PC-3 (cell line): ENCODE measurements around the gene EXD1. TPM values are rescaled to one million over a fixed set of nuclear protein-coding genes. Genes with fewer than 3 reads are reported as not detected.

ENCODE experiments used
- ATAC-seq: fragments of 200-7000 bp; cut with Tn5 transposase; 2 replicates; pipeline ENCODE4 v1.9.1; 2020; ENCODE audit warnings: mild to moderate bottlenecking, moderate library complexity
- BruUV-seq: library from RNA; stranded (reverse); fragments of 400-500 nt; replicated peaks from 2 replicates; lab custom pipeline; 2021; lab: Mats Ljungman, UMichigan
- CTCF ChIA-PET: fragments of 300-600 bp; sonication (Branson Sonifier 250); formaldehyde crosslinking; loops from one replicate; lab custom pipeline; 2022; ENCODE audit warnings: antibody characterized with exemption; lab: Charles Lee
- POLR2A ChIA-PET: fragments of 300-600 bp; sonication (Branson Sonifier 250); formaldehyde crosslinking; loops from one replicate; lab custom pipeline; 2022; ENCODE audit warnings: antibody characterized with exemption; ENCODE audit not compliant: unreplicated experiment; lab: Charles Lee
- DNase-seq: peaks from one replicate; pipeline ENCODE4 v3.0.0-alpha.2; 2015
- H2AFZ ChIP-seq: fragments of 300-600 bp; sonication (generic); 2 replicates; pipeline ENCODE4 v1.6.0; 2016; ENCODE audit warnings: antibody characterized with exemption, low read length
- H3F3A ChIP-seq: fragments of 300-600 bp; sonication (generic); one replicate; pipeline ENCODE4 v1.6.0; 2017; ENCODE audit warnings: antibody characterized with exemption, low read length, control low read depth, mild to moderate bottlenecking; ENCODE audit not compliant: unreplicated experiment
- H3K27ac ChIP-seq: fragments of 300-600 bp; sonication (generic); 2 replicates; pipeline ENCODE4 v1.5.1; 2016; ENCODE audit warnings: mild to moderate bottlenecking, low read length
- H3K27me3 ChIP-seq: fragments of 300-600 bp; sonication (generic); 2 replicates; pipeline ENCODE4 v1.6.1; 2016; ENCODE audit warnings: low read length, mixed read lengths
- H3K36me3 ChIP-seq: fragments of 300-600 bp; sonication (generic); 2 replicates; pipeline ENCODE4 v1.6.1; 2016; ENCODE audit warnings: low read depth, mixed run types, low read length, mixed read lengths
- H3K4me1 ChIP-seq: fragments of 300-600 bp; sonication (generic); 2 replicates; pipeline ENCODE4 v1.5.1; 2016; ENCODE audit warnings: low read length; ENCODE audit not compliant: insufficient read depth
- H3K4me2 ChIP-seq: fragments of 300-600 bp; sonication (generic); 2 replicates; pipeline ENCODE4 v1.6.0; 2016; ENCODE audit warnings: low read length
- H3K4me3 ChIP-seq: fragments of 300-600 bp; sonication (generic); 2 replicates; pipeline ENCODE4 v1.5.1; 2016; ENCODE audit warnings: mild to moderate bottlenecking, low read length, mixed read lengths
- H3K79me2 ChIP-seq: fragments of 300-600 bp; sonication (generic); 2 replicates; pipeline ENCODE4 v1.6.1; 2017; ENCODE audit warnings: low read length, mixed read lengths
- H3K9ac ChIP-seq: fragments of 300-600 bp; sonication (generic); 2 replicates; pipeline ENCODE4 v1.6.0; 2016; ENCODE audit warnings: mild to moderate bottlenecking, low read length
- H3K9me2 ChIP-seq: fragments of 300-600 bp; sonication (generic); replicated peaks from 2 replicates; pipeline ENCODE4 v1.6.1; 2016; ENCODE audit warnings: mixed run types, low read length, mixed read lengths
- H3K9me3 ChIP-seq: fragments of 300-600 bp; sonication (generic); 2 replicates; pipeline ENCODE4 v1.6.1; 2016; ENCODE audit warnings: low read length, mixed read lengths
- H4K20me1 ChIP-seq: fragments of 300-600 bp; sonication (generic); 2 replicates; pipeline ENCODE4 v1.6.1; 2016; ENCODE audit warnings: low read length, mixed read lengths
- CTCF ChIP-seq: fragments of 300-600 bp; sonication (generic); conservative IDR thresholded peaks from 2 replicates; pipeline ENCODE4 v1.5.1; 2017; ENCODE audit warnings: antibody characterized with exemption, low read depth, mild to moderate bottlenecking, low read length
- EZH2 ChIP-seq: fragments of 300-600 bp; sonication (generic); IDR thresholded peaks from one replicate; pipeline ENCODE4 v1.6.1; 2017; ENCODE audit warnings: antibody characterized with exemption, mild to moderate bottlenecking, low read length; ENCODE audit not compliant: unreplicated experiment
- EZH2phosphoT487 ChIP-seq: fragments of 300-600 bp; sonication (generic); IDR thresholded peaks from 2 replicates; pipeline ENCODE4 v1.6.1; 2018; ENCODE audit warnings: mild to moderate bottlenecking, antibody characterized with exemption, low read length, borderline replicate concordance
- intact Hi-C: fragments of 100-400 bp; cut with micrococcal nuclease; formaldehyde crosslinking; loops from 2 replicates; pipeline ENCODE4 v1.9.0; 2023
- total RNA-seq: library from RNA; depleted of rRNA; stranded (reverse); fragments of >200 nt; gene quantifications from 2 replicates; pipeline ENCODE4 v1.2.3, GENCODE V29; 2014

Gene EXD1
- total RNA-seq, 1 experiment from 2014 or later: not detected

DNA sequence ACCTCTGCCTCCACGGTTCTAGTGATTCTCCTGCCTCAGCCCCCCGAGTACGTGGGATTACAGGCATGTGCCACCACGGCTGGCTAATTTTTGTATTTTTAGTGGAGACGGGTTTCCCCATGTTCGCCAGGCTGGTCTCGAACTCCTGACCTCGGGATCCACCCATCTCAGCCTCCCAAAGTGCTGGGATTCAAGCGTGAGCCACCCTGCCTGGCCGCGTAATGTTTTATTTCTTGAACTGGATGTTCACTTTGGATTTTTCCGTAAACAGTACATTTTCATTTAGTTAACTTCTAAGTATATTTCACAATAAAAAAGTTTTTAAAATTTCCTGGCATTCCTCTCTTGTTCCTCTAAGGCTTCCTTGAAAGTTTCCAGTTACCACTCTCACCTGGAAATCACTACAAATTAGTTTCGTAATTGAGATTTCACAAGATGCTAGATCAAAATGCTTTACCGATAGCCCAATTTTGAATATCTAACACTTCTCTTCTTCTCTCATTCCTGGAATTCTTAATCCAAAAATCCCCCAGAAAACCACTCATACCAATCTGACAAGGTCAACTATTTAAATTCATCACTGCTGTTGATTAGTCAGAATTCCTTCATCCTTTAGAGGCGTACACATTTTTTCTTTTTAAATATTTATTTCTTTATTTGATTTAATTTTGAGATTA is 69.8 kb downstream of the EXD1 start:
- Histone ChIP-seq H3K4me3 (no peak overlapping the region), H2AFZ (peak overlapping the region; percentile 42; the same call in 1 of the 2 replicates), H3K9me3 (no peaks in the 10 kb centered on the region), H3K9me2 (no peaks in the 10 kb centered on the region), H3K79me2 (no peaks in the 10 kb centered on the region), H3K27me3 (no peaks in the 10 kb centered on the region), H3K4me2 (peak overlapping the region; percentile 15; the same call in 1 of the 2 replicates), H3K27ac (no peak overlapping the region), H3F3A (no peaks in the 10 kb centered on the region), H3K36me3 (no peaks in the 10 kb centered on the region), H3K4me1 (peaks cover 18% of the 10 kb centered on the region), H4K20me1 (no peaks in the 10 kb centered on the region), H3K9ac (no peak overlapping the region)
- DNase-seq (peak; percentile 46), ATAC-seq (no peak)
- TF ChIP-seq EZH2: no peak
- TF ChIP-seq EZH2phosphoT487: no peak
- ChIA-PET CTCF (no interaction called here), POLR2A (interaction anchor here (0.6 kb wide), 1 partner anchor 662 kb away, joined by 4 read pairs; no protein-coding TSS in a partner anchor)
- intact Hi-C loops: loop anchor here (5.0 kb wide), 1 partner anchor 43 kb away; the partner anchor contains the start of gene INO80
- BruUV-seq: no TSS peak

DNA sequence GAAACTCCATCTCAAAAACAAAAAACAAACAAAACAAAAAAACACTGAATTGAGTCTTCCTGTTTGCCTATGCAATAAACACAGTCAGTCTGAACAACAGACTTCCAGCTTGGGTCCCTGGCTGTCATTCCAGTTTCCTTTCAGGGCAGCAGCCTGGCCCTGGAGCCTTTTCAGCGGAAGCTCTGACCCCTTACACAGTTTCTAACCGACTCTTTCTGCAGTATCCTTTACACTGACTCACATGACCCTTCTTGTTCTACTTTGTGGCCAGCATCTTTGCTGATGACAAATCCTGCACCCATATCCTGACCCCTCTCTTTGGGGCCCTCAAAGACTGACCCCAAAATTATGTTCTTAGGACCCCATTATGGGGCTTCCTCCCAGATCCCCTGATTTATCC is 76.1 kb downstream of the EXD1 start:
- Histone ChIP-seq H3K4me3 (no peak overlapping the region), H3K9ac (no peak overlapping the region), H3K79me2 (no peaks in the 10 kb centered on the region), H3F3A (no peaks in the 10 kb centered on the region), H3K9me3 (no peaks in the 10 kb centered on the region), H4K20me1 (no peaks in the 10 kb centered on the region), H3K27me3 (no peaks in the 10 kb centered on the region), H3K4me2 (peak overlapping the region; percentile 31; the same call in 1 of the 2 replicates), H3K27ac (peak overlapping the region; percentile 37; the same call in 1 of the 2 replicates), H3K9me2 (no peaks in the 10 kb centered on the region), H2AFZ (no peak overlapping the region), H3K4me1 (peaks cover 32% of the 10 kb centered on the region), H3K36me3 (no peaks in the 10 kb centered on the region)
- POLR2A ChIA-PET: interaction anchor here (0.6 kb wide), 1 partner anchor 17 kb away, joined by 5 read pairs; no protein-coding TSS in a partner anchor
- CTCF ChIA-PET: no interaction called here
- peak; percentile 79 for DNase-seq
- peak; percentile 72 for ATAC-seq
- BruUV-seq: no TSS peak
- TF ChIP-seq EZH2phosphoT487 (no peak), CTCF (no peak), EZH2 (no peak)
- intact Hi-C loops: no loop called here

DNA sequence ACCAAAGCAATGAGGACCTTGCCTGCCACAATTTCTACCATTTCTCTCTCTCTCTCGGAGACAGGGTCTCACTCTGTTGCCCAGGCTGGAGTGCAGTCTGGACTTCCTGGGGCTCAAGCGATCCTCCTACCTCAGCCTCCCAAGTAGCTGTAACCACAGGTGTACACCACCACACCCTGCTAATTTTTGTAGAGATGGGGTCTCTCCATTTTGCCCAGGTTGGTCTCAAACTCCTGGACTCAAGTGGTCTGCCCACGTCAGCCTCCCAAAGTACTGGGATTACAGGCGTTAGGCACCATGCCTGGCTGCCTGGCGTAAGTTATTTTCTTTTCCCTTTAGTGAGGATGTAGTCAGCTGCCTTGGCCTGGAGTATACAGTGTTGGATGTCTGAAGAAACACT is 76.8 kb downstream of the EXD1 start:
- Histone ChIP-seq H3K27ac (peak overlapping the region; percentile 21; the same call in 1 of the 2 replicates), H3K9ac (no peak overlapping the region), H2AFZ (no peak overlapping the region), H4K20me1 (no peaks in the 10 kb centered on the region), H3K36me3 (no peaks in the 10 kb centered on the region), H3K9me3 (no peaks in the 10 kb centered on the region), H3K4me3 (no peak overlapping the region), H3K79me2 (no peaks in the 10 kb centered on the region), H3K27me3 (no peaks in the 10 kb centered on the region), H3K9me2 (no peaks in the 10 kb centered on the region), H3K4me1 (peaks cover 36% of the 10 kb centered on the region), H3F3A (no peaks in the 10 kb centered on the region), H3K4me2 (no peak overlapping the region)
- CTCF ChIA-PET: no interaction called here
- BruUV-seq: no TSS peak
- intact Hi-C loops: no loop called here
- DNase-seq (no peak), ATAC-seq (no peak)
- POLR2A ChIA-PET: no interaction called here
- TF ChIP-seq CTCF: no peak
- no peak for TF ChIP-seq EZH2phosphoT487
- TF ChIP-seq EZH2: no peak
